GM12801 (cell line): ENCODE results near the gene ANGPT4.

Experiments
- CTCF ChIP-seq: IDR thresholded peaks from one replicate; pipeline ENCODE4 v1.5.1; 2011; ENCODE audit warnings: control low read depth; ENCODE audit not compliant: insufficient read length; ENCODE audit errors: extremely low read depth

ANGPT4 gene

GRCh38 chr20:905396-905961, 10.7 kb downstream of the ANGPT4 start:
- TF ChIP-seq CTCF = no peak

GRCh38 chr20:904039-904545, 12.0 kb downstream of the ANGPT4 start:
- TF ChIP-seq CTCF = no peak

- TF ChIP-seq CTCF = no peak
These were observed 19.6 kb downstream of the ANGPT4 start for GRCh38 chr20:896501-897025.

- TF ChIP-seq CTCF = no peak
These were observed 24.4 kb downstream of the ANGPT4 start for GRCh38 chr20:891706-892080.

- no peak for TF ChIP-seq CTCF
These were observed 25.0 kb downstream of the ANGPT4 start for GRCh38 chr20:891058-891705.

- TF ChIP-seq CTCF = no peak
These were observed 25.5 kb downstream of the ANGPT4 start for GRCh38 chr20:890666-891057.

- no peak for TF ChIP-seq CTCF
These were observed 26.1 kb downstream of the ANGPT4 start for GRCh38 chr20:889932-890463.
